OCI-LY7 (cell line): ENCODE measurements around the gene F11. TPM values are rescaled to one million over a fixed set of nuclear protein-coding genes. Genes with fewer than 3 reads are reported as not detected.
"Not testable (repeated sequence)": the region's sequence is repeated elsewhere in the genome, so short reads cannot be mapped to it uniquely, and the experiment has no call there.

Experiments used
- BruUV-seq: library from RNA; stranded (reverse); fragments of 400-500 nt; replicated peaks from 2 replicates; lab custom pipeline; 2021; lab: Mats Ljungman, UMichigan
- CTCF ChIA-PET: fragments of 300-600 bp; sonication (Branson Sonifier 250); formaldehyde crosslinking; loops from one replicate; lab custom pipeline; 2022; ENCODE audit warnings: antibody characterized with exemption; ENCODE audit not compliant: unreplicated experiment; lab: Charles Lee
- POLR2A ChIA-PET: fragments of 300-600 bp; sonication (Branson Sonifier 250); formaldehyde crosslinking; loops from one replicate; lab custom pipeline; 2022; ENCODE audit warnings: antibody characterized with exemption; lab: Charles Lee
- DNase-seq: peaks from one replicate; pipeline ENCODE4 v3.0.0-alpha.2; 2015; ENCODE audit warnings: low spot score
- H2AFZ ChIP-seq: fragments of 200-600 bp; sonication (generic), shearing (Covaris generic); 2 replicates; pipeline ENCODE4 v1.6.1; 2014; ENCODE audit warnings: mild to moderate bottlenecking, antibody characterized with exemption, low read length, moderate library complexity
- H3K27ac ChIP-seq: fragments of 200-600 bp; sonication (generic); 2 replicates; pipeline ENCODE4 v1.5.1; 2014; ENCODE audit warnings: mixed run types, low read depth, mild to moderate bottlenecking, moderate library complexity, low read length, inconsistent platforms; ENCODE audit not compliant: poor library complexity, severe bottlenecking
- H3K36me3 ChIP-seq: fragments of 200-600 bp; sonication (generic); 2 replicates; pipeline ENCODE4 v1.6.1; 2014; ENCODE audit warnings: mild to moderate bottlenecking, antibody characterized with exemption, low read length, moderate library complexity, mixed read lengths; ENCODE audit not compliant: insufficient read depth
- H3K4me1 ChIP-seq: fragments of 200-600 bp; sonication (generic); 2 replicates; pipeline ENCODE4 v1.5.1; 2014; ENCODE audit warnings: mild to moderate bottlenecking, low read length; ENCODE audit not compliant: insufficient read depth, poor library complexity, severe bottlenecking
- H3K4me2 ChIP-seq: fragments of 200-600 bp; sonication (generic); 2 replicates; pipeline ENCODE4 v1.6.1; 2014; ENCODE audit warnings: mild to moderate bottlenecking, low read length
- H3K4me3 ChIP-seq: fragments of 200-600 bp; sonication (generic); 2 replicates; pipeline ENCODE4 v1.5.1; 2014; ENCODE audit warnings: mild to moderate bottlenecking, low read depth, low read length; ENCODE audit not compliant: poor library complexity, severe bottlenecking
- H3K79me2 ChIP-seq: fragments of 200-600 bp; sonication (generic); 2 replicates; pipeline ENCODE4 v1.6.1; 2016; ENCODE audit warnings: low read depth, mild to moderate bottlenecking, low read length, moderate library complexity, mixed read lengths; ENCODE audit not compliant: insufficient read depth
- H3K9me2 ChIP-seq: fragments of 200-600 bp; sonication (generic); 2 replicates; pipeline ENCODE4 v1.6.1; 2016; ENCODE audit warnings: mild to moderate bottlenecking, low read length, mixed read lengths; ENCODE audit not compliant: insufficient read depth
- H3K9me3 ChIP-seq: fragments of 200-600 bp; sonication (generic); 2 replicates; pipeline ENCODE4 v1.6.1; 2014; ENCODE audit warnings: mild to moderate bottlenecking, mixed run types, low read length, mixed read lengths
- H4K20me1 ChIP-seq: fragments of 200-600 bp; sonication (generic); 2 replicates; pipeline ENCODE4 v1.6.1; 2014; ENCODE audit warnings: mild to moderate bottlenecking, antibody characterized with exemption, low read length, moderate library complexity, mixed read lengths; ENCODE audit not compliant: insufficient read depth
- CTCF ChIP-seq: fragments of 200-600 bp; sonication (generic); conservative IDR thresholded peaks from 2 replicates; pipeline ENCODE4 v1.5.1; 2014; ENCODE audit warnings: mild to moderate bottlenecking, antibody characterized with exemption, low read length, moderate library complexity, mixed read lengths
- EZH2phosphoT487 ChIP-seq: fragments of 200-600 bp; sonication (generic); IDR thresholded peaks from 2 replicates; pipeline ENCODE4 v1.6.1; 2018; ENCODE audit warnings: low read depth, borderline replicate concordance, mild to moderate bottlenecking, mixed run types, antibody characterized with exemption, low read length, moderate library complexity, mixed read lengths
- intact Hi-C: fragments of 100-400 bp; cut with micrococcal nuclease; formaldehyde crosslinking; loops from one replicate; pipeline ENCODE4 v1.10.0; 2022; ENCODE audit not compliant: unreplicated experiment
- total RNA-seq, 2 experiments: library from RNA; depleted of rRNA in 1 of 2; stranded (reverse); fragments of >200 nt in 1 of 2; shearing (Covaris generic) in 1 of 2; gene quantifications; 2 replicates each; pipeline ENCODE4 v1.2.3, GENCODE V29; 2014 to 2022

F11 gene
- total RNA-seq, 2 experiments from 2014 or later = not detected

GRCh38 chr4:186260504-186261448, 5.2 kb upstream of the F11 start:
- intact Hi-C loops = no loop called here
- no peak overlapping the region for H3K4me3 ChIP-seq
- CTCF ChIA-PET = no interaction called here
- no peaks in the 10 kb centered on the region for H3K79me2 ChIP-seq
- no peaks in the 10 kb centered on the region for H3K9me2 ChIP-seq
- H3K4me2 ChIP-seq = no peak overlapping the region
- no peak overlapping the region for H3K27ac ChIP-seq
- H4K20me1 ChIP-seq = no peaks in the 10 kb centered on the region
- no TSS peak for BruUV-seq
- no peak overlapping the region for H2AFZ ChIP-seq
- POLR2A ChIA-PET = no interaction called here
- H3K4me1 ChIP-seq = peaks cover 8% of the 10 kb centered on the region
- DNase-seq = no peak
- H3K9me3 ChIP-seq = no peaks in the 10 kb centered on the region
- H3K36me3 ChIP-seq = no peaks in the 10 kb centered on the region
- TF ChIP-seq CTCF (no peak), EZH2phosphoT487 (no peak)

- Histone ChIP-seq H3K4me1 (peaks cover 8% of the 10 kb centered on the region), H4K20me1 (no peaks in the 10 kb centered on the region), H3K9me3 (no peaks in the 10 kb centered on the region), H3K9me2 (no peaks in the 10 kb centered on the region), H3K27ac (no peak overlapping the region), H3K79me2 (no peaks in the 10 kb centered on the region), H3K36me3 (no peaks in the 10 kb centered on the region), H3K4me3 (no peak overlapping the region), H2AFZ (peak overlapping the region; percentile 21; the same call in 1 of the 2 replicates), H3K4me2 (peak overlapping the region; percentile 25; the same call in 1 of the 2 replicates)
- peak; percentile 32 for DNase-seq
- TF ChIP-seq CTCF (no peak), EZH2phosphoT487 (no peak)
- CTCF ChIA-PET = no interaction called here
- intact Hi-C loops = no loop called here
- BruUV-seq = no TSS peak
- POLR2A ChIA-PET = no interaction called here
These were observed 1.3 kb upstream of the F11 start for GRCh38 chr4:186264660-186265059.

- H2AFZ ChIP-seq, H3K4me2 ChIP-seq, DNase-seq, H3K4me1 ChIP-seq, H3K9me2 ChIP-seq, H4K20me1 ChIP-seq, H3K36me3 ChIP-seq, BruUV-seq, intact Hi-C loops, H3K4me3 ChIP-seq, H3K27ac ChIP-seq, H3K79me2 ChIP-seq, CTCF ChIA-PET, H3K9me3 ChIP-seq: not testable (repeated sequence)
- POLR2A ChIA-PET = interaction anchor here (0.7 kb wide), 1 partner anchor 10 kb away, joined by 5 read pairs; no protein-coding TSS in a partner anchor
These were observed 739 bp upstream of the F11 start for GRCh38 chr4:186265250-186265649.
